Measurements from ENCODE around the gene BAZ1B. TPM values are rescaled to one million over a fixed set of nuclear protein-coding genes. Genes with fewer than 3 reads are reported as not detected.
"Not testable (repeated sequence)": the region's sequence is repeated elsewhere in the genome, so short reads cannot be mapped to it uniquely, and the experiment has no call there.

Gene BAZ1B
- total RNA-seq, 4 donors from 2014 or later: 18.8 to 40.4 (median 27.4) TPM

DNA sequence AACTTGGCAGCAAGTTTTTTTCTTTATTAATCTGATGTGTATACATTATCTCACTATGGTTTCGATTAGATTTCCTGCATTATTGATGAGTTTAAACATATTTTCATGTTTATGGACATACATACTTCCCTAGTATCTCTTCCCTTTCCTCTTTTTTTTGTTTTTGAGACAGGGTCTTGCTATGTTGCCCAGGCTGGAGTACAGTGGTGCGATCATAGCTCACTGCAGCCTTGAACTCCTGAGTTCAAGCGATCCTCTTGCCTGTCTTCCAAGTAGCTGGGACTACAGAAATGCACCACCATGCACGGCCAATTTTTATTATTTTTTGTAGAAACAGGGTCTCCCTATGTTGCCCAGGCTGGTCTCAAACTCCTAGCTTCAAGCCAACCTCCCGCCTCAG is 18.9 kb downstream of the BAZ1B start:
- TF ChIP-seq, protein P1, sequence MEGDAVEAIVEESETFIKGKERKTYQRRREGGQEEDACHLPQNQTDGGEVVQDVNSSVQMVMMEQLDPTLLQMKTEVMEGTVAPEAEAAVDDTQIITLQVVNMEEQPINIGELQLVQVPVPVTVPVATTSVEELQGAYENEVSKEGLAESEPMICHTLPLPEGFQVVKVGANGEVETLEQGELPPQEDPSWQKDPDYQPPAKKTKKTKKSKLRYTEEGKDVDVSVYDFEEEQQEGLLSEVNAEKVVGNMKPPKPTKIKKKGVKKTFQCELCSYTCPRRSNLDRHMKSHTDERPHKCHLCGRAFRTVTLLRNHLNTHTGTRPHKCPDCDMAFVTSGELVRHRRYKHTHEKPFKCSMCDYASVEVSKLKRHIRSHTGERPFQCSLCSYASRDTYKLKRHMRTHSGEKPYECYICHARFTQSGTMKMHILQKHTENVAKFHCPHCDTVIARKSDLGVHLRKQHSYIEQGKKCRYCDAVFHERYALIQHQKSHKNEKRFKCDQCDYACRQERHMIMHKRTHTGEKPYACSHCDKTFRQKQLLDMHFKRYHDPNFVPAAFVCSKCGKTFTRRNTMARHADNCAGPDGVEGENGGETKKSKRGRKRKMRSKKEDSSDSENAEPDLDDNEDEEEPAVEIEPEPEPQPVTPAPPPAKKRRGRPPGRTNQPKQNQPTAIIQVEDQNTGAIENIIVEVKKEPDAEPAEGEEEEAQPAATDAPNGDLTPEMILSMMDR (IDR thresholded peaks at IDR 0.05): no peak
- TF ChIP-seq POLR2A (IDR thresholded peaks at IDR 0.05): no peak
- intact Hi-C loops (cut with DNase I): no loop called here
- 88 to 91% methylated on average over 5 of the region's 5 CpGs for WGBS, 2 donors
- H3K9me3 ChIP-seq: no peaks in the 10 kb centered on the region
- peaks cover 0 to 4% (median 0%) of the 10 kb centered on the region in 3 donors for H3K4me1 ChIP-seq
- no peaks in the 10 kb centered on the region for H3K27me3 ChIP-seq
- no peak for DNase-seq
- peaks cover 22 to 100% (median 49%) of the 10 kb centered on the region in 3 donors for H3K36me3 ChIP-seq
- H3K4me3 ChIP-seq: no peak overlapping the region
- no peak overlapping the region for H3K27ac ChIP-seq

DNA sequence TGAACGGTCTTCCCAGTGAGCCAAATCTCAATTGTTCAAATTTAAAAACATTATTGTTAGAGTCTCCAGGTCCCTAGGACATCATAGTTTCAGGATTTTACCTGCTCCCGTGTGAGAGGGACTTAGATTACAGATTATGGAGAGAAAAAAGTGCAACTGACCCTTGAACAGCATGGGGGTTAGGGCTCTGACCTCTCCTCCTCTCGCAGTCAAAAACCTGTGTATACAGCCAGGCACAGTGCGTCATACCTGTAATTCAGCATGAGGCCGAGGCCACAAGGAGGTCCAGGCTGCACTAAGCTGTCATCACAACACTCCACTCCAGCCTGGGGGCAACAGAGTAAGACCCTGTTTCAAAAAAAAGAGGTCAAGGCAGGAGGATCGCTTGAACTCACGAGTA is 25.5 kb downstream of the BAZ1B start:
- Histone ChIP-seq H3K9me3 (no peaks in the 10 kb centered on the region), H3K4me1 (peaks cover 0 to 6% (median 0%) of the 10 kb centered on the region in 3 donors), H3K36me3 (peaks cover 18 to 100% (median 53%) of the 10 kb centered on the region in 3 donors), H3K4me3 (no peak overlapping the region), H3K27ac (no peak overlapping the region), H3K27me3 (no peaks in the 10 kb centered on the region)
- intact Hi-C loops (cut with DNase I): no loop called here
- 88 to 90% methylated on average over 7 of the region's 7 CpGs for WGBS, 2 donors
- TF ChIP-seq POLR2A (IDR thresholded peaks at IDR 0.05): no peak
- TF ChIP-seq, protein P1 (IDR thresholded peaks at IDR 0.05): no peak
- no peak for DNase-seq

DNA sequence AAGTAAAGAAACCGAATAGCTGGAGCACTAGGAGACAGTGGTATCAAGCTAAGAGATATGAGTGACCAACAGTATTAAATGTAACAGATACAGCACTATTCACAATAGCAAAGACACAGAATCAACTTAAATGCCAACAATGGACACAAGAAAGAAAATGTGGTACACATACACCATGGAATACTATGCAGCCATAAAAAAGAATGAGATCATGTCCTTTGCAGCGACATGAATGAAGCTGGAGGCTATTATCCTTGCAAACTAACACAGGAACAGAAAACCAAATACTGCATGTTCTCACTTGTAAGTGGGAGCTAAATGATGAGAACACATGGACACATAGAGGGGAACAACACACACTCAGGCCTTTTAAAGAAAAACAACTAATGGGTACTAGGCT is 26.6 kb downstream of the BAZ1B start:
- peaks cover 0 to 13% (median 0%) of the 10 kb centered on the region in 3 donors for H3K4me1 ChIP-seq
- H3K4me3 ChIP-seq; H3K9me3 ChIP-seq; DNase-seq; H3K27me3 ChIP-seq; H3K27ac ChIP-seq; intact Hi-C loops (cut with DNase I): not testable (repeated sequence)
- WGBS, 2 donors: 80 to 83% methylated on average over 2 of the region's 2 CpGs
- peaks cover 18 to 100% (median 62%) of the 10 kb centered on the region in 3 donors for H3K36me3 ChIP-seq

DNA sequence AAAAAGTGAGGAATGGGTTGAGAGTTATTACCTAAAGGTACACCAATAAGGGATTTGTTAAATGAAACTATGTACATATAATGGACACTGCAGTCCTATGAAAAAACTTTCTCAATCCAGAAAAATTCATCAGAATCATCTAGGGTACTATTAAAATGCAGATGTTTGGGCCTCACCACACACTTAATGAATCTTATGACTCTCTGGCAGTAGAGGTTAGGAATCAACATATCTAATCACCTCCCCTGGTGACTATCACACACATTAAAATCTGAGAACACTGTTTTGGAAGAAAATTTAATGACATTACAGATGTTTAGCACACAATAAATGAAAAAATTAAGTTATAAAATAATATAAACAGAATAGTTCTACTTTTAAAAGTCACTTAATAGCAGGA is 32.1 kb downstream of the BAZ1B start:
- Histone ChIP-seq H3K27me3 (no peaks in the 10 kb centered on the region), H3K36me3 (peaks cover 11 to 98% (median 45%) of the 10 kb centered on the region in 3 donors), H3K27ac (no peak overlapping the region), H3K4me1 (peaks cover 0 to 13% (median 0%) of the 10 kb centered on the region in 3 donors), H3K4me3 (no peak overlapping the region), H3K9me3 (no peaks in the 10 kb centered on the region)
- DNase-seq: no peak
- intact Hi-C loops (cut with DNase I): no loop called here
- TF ChIP-seq, protein P1 (IDR thresholded peaks at IDR 0.05): no peak
- no peak for TF ChIP-seq POLR2A (IDR thresholded peaks at IDR 0.05)

DNA sequence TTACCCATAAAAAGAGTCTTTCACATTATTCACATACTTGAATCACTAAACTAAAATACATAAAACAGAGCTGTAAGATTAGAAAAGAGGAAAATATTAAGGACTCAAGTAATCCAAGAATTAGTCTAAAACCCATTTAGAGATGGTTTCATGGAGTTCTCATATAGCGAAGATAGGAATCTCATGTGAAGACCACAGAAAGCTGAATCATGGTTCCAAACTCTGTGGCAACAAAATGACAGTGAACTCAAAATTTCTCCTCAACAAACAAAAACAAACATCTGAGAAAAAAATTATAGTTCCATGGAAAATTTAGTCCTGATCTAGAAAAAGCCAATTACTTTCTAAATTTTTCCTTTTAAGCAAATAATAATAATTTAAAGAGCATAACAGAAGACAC is 34.6 kb downstream of the BAZ1B start:
- peaks cover 0 to 13% (median 0%) of the 10 kb centered on the region in 3 donors for H3K4me1 ChIP-seq
- no peak overlapping the region for H3K4me3 ChIP-seq
- intact Hi-C loops (cut with DNase I): no loop called here
- 90 to 97% methylated on average over 1 of the region's 1 CpG for WGBS, 2 donors
- H3K36me3 ChIP-seq: peaks cover 12 to 97% (median 34%) of the 10 kb centered on the region in 3 donors
- no peak for DNase-seq
- H3K27ac ChIP-seq: no peak overlapping the region
- TF ChIP-seq, protein P1 (IDR thresholded peaks at IDR 0.05): no peak
- no peak for TF ChIP-seq POLR2A (IDR thresholded peaks at IDR 0.05)
- H3K27me3 ChIP-seq: no peaks in the 10 kb centered on the region
- no peaks in the 10 kb centered on the region for H3K9me3 ChIP-seq

DNA sequence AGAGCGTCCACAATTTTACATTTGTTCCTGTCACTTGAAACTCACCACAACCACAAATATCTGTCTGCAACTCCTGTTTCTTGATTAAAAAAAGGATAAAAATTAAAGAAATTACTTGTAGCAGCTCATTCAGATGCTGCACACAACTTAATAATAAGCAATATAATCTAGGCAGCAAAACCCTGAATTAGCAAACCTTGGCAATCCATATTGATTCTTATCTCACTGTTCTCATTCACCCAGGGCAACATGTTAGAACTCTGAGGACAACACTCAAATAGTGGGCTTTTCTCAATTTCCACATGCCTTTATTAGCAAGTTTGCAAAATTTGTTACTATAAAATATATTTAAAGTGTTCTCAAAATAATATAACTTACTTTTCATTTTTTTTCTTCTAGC is 38.9 kb downstream of the BAZ1B start:
- TF ChIP-seq, protein P1 (IDR thresholded peaks at IDR 0.05): no peak
- TF ChIP-seq POLR2A (IDR thresholded peaks at IDR 0.05): no peak

More for the DNA sequence above, 38.9 kb downstream of the BAZ1B start:
- Histone ChIP-seq H3K27me3 (no peaks in the 10 kb centered on the region), H3K36me3 (peaks cover 10 to 95% (median 23%) of the 10 kb centered on the region in 3 donors), H3K27ac (no peak overlapping the region), H3K4me3 (no peak overlapping the region), H3K9me3 (no peaks in the 10 kb centered on the region), H3K4me1 (no peaks in the 10 kb centered on the region)
- no peak for DNase-seq
- intact Hi-C loops (cut with DNase I): no loop called here
- 90 to 100% methylated on average over 1 of the region's 1 CpG for WGBS, 2 donors

All from esophagus squamous epithelium (tissue), 5 donors.